GM23338 (cell line): ENCODE data around the gene CHMP1B.

ENCODE experiments used
- CTCF ChIP-seq, 2 experiments: fragments of 200-600 bp in 1 of 2; sonication (generic) in 1 of 2; conservative IDR thresholded peaks; 2 replicates each; pipeline versions ENCODE4 v1.5.1 to v1.6.1; 2016 to 2017; ENCODE audit warnings: antibody characterized with exemption in 2 of 2, low read depth in 2 of 2, mild to moderate bottlenecking in 2 of 2, moderate library complexity in 1 of 2
- ETS1 ChIP-seq: IDR thresholded peaks from 2 replicates; pipeline ENCODE4 v1.6.1; 2016; ENCODE audit warnings: antibody characterized with exemption
- EZH2 ChIP-seq: fragments of 200-600 bp; sonication (generic); IDR thresholded peaks from one replicate; pipeline ENCODE4 v1.8.0; 2017; ENCODE audit warnings: antibody characterized with exemption, mild to moderate bottlenecking, low read depth; ENCODE audit not compliant: unreplicated experiment
- EZH2phosphoT487 ChIP-seq: fragments of 200-600 bp; sonication (generic); IDR thresholded peaks from one replicate; pipeline ENCODE4 v1.8.1; 2018; ENCODE audit warnings: antibody characterized with exemption; ENCODE audit not compliant: unreplicated experiment
- JUNB ChIP-seq: IDR thresholded peaks from one replicate; pipeline ENCODE4 v1.6.1; 2016; ENCODE audit warnings: antibody characterized with exemption; ENCODE audit not compliant: unreplicated experiment
- POLR2AphosphoS5 ChIP-seq: IDR thresholded peaks from 2 replicates; pipeline ENCODE4 v1.6.1; 2016; ENCODE audit warnings: antibody characterized with exemption, low read depth
- REST ChIP-seq: IDR thresholded peaks from one replicate; pipeline ENCODE4 v1.6.1; 2018; ENCODE audit warnings: antibody characterized with exemption; ENCODE audit not compliant: unreplicated experiment
- STAT1 ChIP-seq: IDR thresholded peaks from one replicate; pipeline ENCODE4 v1.6.1; 2016; ENCODE audit warnings: antibody characterized with exemption; ENCODE audit not compliant: unreplicated experiment

GRCh38 chr18:11866764-11867163, 15.6 kb downstream of the CHMP1B start:
- TF ChIP-seq CTCF (conservative IDR thresholded peaks at IDR 0.05; ENCODE audit: low read depth in 2 of 2): no peak
- no peak for TF ChIP-seq REST
- no peak for TF ChIP-seq POLR2AphosphoS5
- TF ChIP-seq EZH2: no peak
- TF ChIP-seq STAT1: no peak
- no peak for TF ChIP-seq EZH2phosphoT487
- no peak for TF ChIP-seq ETS1
- TF ChIP-seq JUNB: no peak
